Aorta (tissue), 5 donors: ENCODE data around the gene VPREB3. TPM values are rescaled to one million over a fixed set of nuclear protein-coding genes. Genes with fewer than 3 reads are reported as not detected.
A peak's percentile ranks its signal among the peaks of the same experiment; 100 is the strongest.

Experiments
- ATAC-seq: fragments of 200-7000 bp; cut with Tn5 transposase; one replicate; pipeline ENCODE4 v1.9.1; 2022; ENCODE audit warnings: moderate library complexity; ENCODE audit not compliant: low FRiP score
- DNase-seq, 2 donors: peaks; one replicate each; pipeline ENCODE4 v3.0.0-alpha.2; 2020
- H3K27ac ChIP-seq, 2 donors: one replicate each; pipeline ENCODE4 v1.5.1; 2013; ENCODE audit warnings: low read length in 2 of 2, mild to moderate bottlenecking in 2 of 2, moderate library complexity in 2 of 2, control low read depth in 1 of 2, inconsistent platforms in 1 of 2, low read depth in 1 of 2
- H3K27me3 ChIP-seq, 2 donors: one replicate each; pipeline ENCODE4 v1.6.1; 2013; ENCODE audit warnings: control low read depth in 1 of 2, low read length in 1 of 2, mild to moderate bottlenecking in 1 of 2, moderate library complexity in 1 of 2; ENCODE audit not compliant: insufficient read depth in 2 of 2, control insufficient read depth in 1 of 2
- H3K36me3 ChIP-seq, 2 donors: one replicate each; pipeline ENCODE4 v1.6.1; 2013; ENCODE audit warnings: control low read depth in 1 of 2, low read length in 1 of 2, mild to moderate bottlenecking in 1 of 2; ENCODE audit not compliant: insufficient read depth in 2 of 2, control insufficient read depth in 1 of 2
- H3K4me1 ChIP-seq, 2 donors: one replicate each; pipeline ENCODE4 v1.6.1; 2013; ENCODE audit warnings: low read length in 2 of 2, control low read depth in 1 of 2, mild to moderate bottlenecking in 1 of 2, moderate library complexity in 1 of 2; ENCODE audit not compliant: insufficient read depth in 2 of 2, control insufficient read depth in 1 of 2
- H3K4me3 ChIP-seq, 2 donors: one replicate each; pipeline ENCODE4 v1.5.1; 2013; ENCODE audit warnings: low read length in 2 of 2, control low read depth in 1 of 2, mild to moderate bottlenecking in 1 of 2
- H3K9me3 ChIP-seq: one replicate; pipeline ENCODE4 v1.6.1; 2013; ENCODE audit warnings: mild to moderate bottlenecking, low read length; ENCODE audit not compliant: control insufficient read depth
- WGBS, 2 donors: extraction: QIAGEN DNeasy Blood & Tissue Kit; methylation state at CpG; one replicate each; pipeline ENCODE4 v1.1.7; 2013; 5-methylcytosine and 5-hydroxymethylcytosine counted together
- intact Hi-C, 2 donors: fragments of 100-400 bp; cut with DNase I; formaldehyde crosslinking; loops; one replicate each; pipeline versions ENCODE4 v1.14.2 to v1.15.0; 2022
- polyA plus RNA-seq, 2 donors: library from polyadenylated mRNA; stranded (reverse); fragments of 200-250 nt; gene quantifications; one replicate each; pipeline ENCODE4 v1.2.3, GENCODE V29; 2013
- total RNA-seq, 2 donors: library from RNA; stranded (reverse); fragmentation: NEBNext Ultra II Directional; extraction: Animal tissue kit (Norgen Biotek cat#: 25700); gene quantifications; one replicate each; pipeline ENCODE4 v1.2.1, GENCODE V29; 2021
- donor health status: healthy with polysubstance abuse.
- donor health status: Bipolar disorder and iron deficiency.
- donor health status: DM: no; HTN: no; CAD: no.
- donor health status: DM: no; HTN: no; CAD: no.
- donor health status: DM: yes; HTN: yes; CAD: no.

VPREB3 gene
- total and polyA plus RNA-seq, 4 donors = 0.69 TPM; not detected in 3

DNA sequence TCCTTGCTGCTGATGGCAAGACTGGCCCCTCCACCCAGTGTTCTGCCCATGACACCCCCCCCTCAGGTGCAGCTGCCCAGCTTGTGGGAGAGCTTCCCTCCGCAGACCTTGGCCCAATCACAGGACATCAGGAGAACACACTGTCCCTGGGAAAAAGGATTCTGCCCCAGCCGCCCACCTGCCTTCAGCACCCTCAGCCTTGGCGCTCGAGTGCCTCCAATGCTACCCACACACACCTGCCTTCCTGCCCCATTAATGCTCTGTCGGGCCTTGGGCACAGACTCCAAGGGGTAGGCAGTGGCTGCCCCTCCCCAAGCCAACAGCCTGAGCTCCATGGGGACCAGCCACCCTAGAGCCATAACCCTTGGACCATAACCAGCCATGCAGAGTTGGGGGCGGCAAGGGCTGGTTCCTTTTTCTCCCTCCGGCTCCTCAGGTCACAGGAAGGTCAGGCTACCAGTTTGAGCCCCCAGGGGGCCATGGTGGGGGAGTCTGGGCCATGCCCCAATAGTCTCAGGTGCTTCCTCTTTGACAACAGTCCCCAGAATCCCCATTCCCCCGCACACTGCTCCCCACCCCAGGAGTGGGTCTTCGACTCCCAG lies 2.0 kb downstream of the VPREB3 start:
- H3K27me3 ChIP-seq = no peaks in the 10 kb centered on the region
- ATAC-seq = no peak
- H3K4me3 ChIP-seq = no peak overlapping the region
- no peak overlapping the region for H3K27ac ChIP-seq
- H3K9me3 ChIP-seq = no peaks in the 10 kb centered on the region
- intact Hi-C loops = no loop called here
- no peak for DNase-seq
- no peaks in the 10 kb centered on the region for H3K36me3 ChIP-seq
- no peaks in the 10 kb centered on the region for H3K4me1 ChIP-seq
- WGBS, 2 donors = 93 to 94% methylated on average over 9 of the region's 9 CpGs

DNA sequence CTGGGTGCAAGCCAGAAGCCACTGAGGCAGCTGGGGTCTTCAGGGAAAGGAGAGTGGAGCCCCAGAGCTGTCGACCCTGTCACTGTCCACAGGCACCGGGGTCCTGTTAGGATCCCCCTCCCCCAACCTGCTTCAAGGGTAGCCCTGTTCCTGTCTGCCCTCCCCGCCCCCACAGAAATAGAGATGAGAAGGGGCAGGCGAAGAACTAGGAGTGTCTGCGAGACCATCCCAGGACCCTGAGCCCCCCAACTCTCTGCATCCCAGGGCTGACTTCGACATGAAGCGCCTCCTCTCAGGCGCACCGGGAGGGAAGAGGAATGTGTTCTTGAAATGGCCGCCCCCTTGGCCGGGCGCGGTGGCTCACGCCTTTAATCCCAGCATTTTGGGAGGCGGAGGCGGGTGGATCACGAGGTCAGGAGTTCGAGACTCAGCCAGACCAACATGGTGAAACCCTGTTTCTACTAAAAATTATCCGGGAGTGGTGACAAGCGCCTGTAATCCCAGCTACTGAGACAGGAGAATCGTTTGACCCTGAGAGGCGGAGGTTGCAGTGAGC lies 2.7 kb downstream of the VPREB3 start:
- Histone ChIP-seq H3K27ac (peak overlapping the region in 1 of 2 donors; percentile 88), H3K36me3 (no peaks in the 10 kb centered on the region), H3K4me1 (no peaks in the 10 kb centered on the region), H3K27me3 (no peaks in the 10 kb centered on the region), H3K9me3 (no peaks in the 10 kb centered on the region), H3K4me3 (peak overlapping the region; percentile 39 to 81)
- peak; percentile 16 for ATAC-seq
- 18 to 23% methylated on average over 22 of the region's 22 CpGs for WGBS, 2 donors
- intact Hi-C loops = no loop called here
- no peak for DNase-seq

DNA sequence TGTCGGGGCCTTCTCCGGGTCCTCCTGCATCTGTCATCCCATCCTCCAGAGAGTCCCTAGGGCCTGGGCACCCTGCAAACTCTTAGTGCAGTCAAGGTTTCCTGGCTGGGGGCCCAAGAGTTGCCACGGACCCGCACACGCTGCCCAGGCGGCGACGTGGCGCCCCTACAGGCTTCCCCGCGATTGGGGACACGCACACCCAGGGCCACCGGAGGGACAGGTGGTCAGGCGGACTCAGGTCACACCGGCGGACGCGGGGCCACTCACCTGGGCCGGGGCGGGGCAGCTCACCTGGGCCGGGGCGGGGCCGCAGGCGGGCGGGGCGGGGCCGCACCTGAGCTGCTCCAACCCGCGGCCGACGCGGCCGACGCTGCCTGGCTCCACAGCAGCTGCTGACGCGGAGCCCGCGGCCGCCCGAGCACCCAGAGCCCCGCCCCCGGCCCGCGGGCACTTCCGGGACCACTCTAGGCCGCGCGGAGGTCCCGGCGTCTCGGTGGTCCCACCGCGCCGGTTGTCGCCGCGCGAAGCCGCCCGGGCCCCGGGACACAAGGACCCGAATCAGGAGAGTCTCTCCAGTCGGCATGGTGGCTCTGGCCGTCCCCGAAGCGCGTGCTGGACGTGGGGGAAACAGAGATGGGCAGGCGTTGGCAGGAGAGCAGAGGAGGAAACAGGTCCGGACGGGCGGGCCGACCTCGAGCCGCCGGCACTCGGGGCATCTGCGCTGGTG lies 3.3 kb downstream of the VPREB3 start, which contains the start of gene ZNF70:
Gene ZNF70, minus strand, starts transcription at position 399 of the 727 bp plus-strand sequence. CDS start 5,972 bp downstream, outside the sequence.
- ATAC-seq = peak; percentile 95
- Histone ChIP-seq H3K36me3 (no peaks in the 10 kb centered on the region), H3K4me3 (peak within 1 kb of the TSS; percentile 42 to 81), H3K9me3 (no peaks in the 10 kb centered on the region), H3K27ac (peak within 1 kb of the TSS; percentile 53 to 88), H3K4me1 (no peaks in the 10 kb centered on the region), H3K27me3 (no peaks in the 10 kb centered on the region)
- 0 to 1% methylated on average over 48 to 78 of the region's 78 CpGs for WGBS, 2 donors
- intact Hi-C loops = loop anchor here in 1 of 2 donors (1.0 kb wide), 1 partner anchor 35 kb away; the partner anchor contains the start of gene SMARCB1
- DNase-seq = peak; percentile 92 to 94

DNA sequence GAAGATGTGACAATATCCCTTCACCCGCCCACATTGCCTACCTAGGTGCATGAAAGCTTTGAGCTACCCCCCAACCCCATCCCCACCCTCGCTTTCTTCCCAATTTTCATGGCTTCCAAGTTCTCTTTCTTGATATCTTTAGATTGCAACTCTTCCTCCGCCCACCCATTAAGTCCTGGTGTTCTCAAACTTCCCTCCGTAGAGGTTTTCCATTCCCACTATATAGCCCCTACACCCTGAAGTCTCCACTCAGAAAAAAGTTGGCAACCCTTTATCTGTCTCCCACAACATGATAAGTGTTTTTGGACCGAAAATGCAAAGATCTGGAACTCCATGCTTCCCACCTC lies 3.9 kb downstream of the VPREB3 start:
- Histone ChIP-seq H3K27me3 (no peaks in the 10 kb centered on the region), H3K9me3 (no peaks in the 10 kb centered on the region), H3K36me3 (no peaks in the 10 kb centered on the region), H3K4me1 (no peaks in the 10 kb centered on the region), H3K27ac (peak overlapping the region; percentile 48 to 53), H3K4me3 (peak overlapping the region; percentile 42 to 81)
- DNase-seq (no peak), ATAC-seq (no peak)
- WGBS, 2 donors = 2 to 3% methylated on average over 5 of the region's 5 CpGs
- intact Hi-C loops = loop anchor here in 1 of 2 donors (1.0 kb wide), 1 partner anchor 36 kb away; the partner anchor contains the start of gene SMARCB1

DNA sequence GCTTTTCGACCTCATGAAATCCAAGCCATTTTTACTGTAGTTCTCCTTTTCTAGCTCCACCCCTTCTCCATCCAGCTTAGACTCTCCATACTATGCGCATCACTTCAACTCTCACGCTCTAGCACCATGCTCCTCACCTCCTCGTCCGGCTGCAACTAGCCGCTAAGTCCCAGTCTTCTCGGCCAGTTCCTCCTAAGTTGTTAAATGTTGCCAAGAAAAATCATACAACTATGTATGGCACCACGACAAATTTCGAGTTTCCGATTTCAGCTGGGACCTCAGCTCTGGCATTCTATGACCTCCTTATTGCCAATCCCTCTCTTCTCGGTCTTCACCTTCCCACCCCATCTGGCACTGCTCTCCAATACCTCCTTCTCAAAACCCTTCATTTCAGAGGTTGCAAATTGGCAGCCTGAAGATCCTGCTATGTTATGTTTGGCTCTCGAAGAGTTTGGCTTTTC lies 4.4 kb downstream of the VPREB3 start:
- intact Hi-C loops = loop anchor here in 1 of 2 donors (1.0 kb wide), 1 partner anchor 36 kb away; the partner anchor contains the start of gene SMARCB1
- no peaks in the 10 kb centered on the region for H3K9me3 ChIP-seq
- ATAC-seq = peak; percentile 58
- H3K4me1 ChIP-seq = no peaks in the 10 kb centered on the region
- H3K27ac ChIP-seq = peak overlapping the region; percentile 37 to 53
- H3K4me3 ChIP-seq = peak overlapping the region; percentile 42 to 81
- DNase-seq = no peak
- WGBS, 2 donors = 3 to 6% methylated on average over 12 of the region's 12 CpGs
- no peaks in the 10 kb centered on the region for H3K36me3 ChIP-seq
- H3K27me3 ChIP-seq = no peaks in the 10 kb centered on the region

DNA sequence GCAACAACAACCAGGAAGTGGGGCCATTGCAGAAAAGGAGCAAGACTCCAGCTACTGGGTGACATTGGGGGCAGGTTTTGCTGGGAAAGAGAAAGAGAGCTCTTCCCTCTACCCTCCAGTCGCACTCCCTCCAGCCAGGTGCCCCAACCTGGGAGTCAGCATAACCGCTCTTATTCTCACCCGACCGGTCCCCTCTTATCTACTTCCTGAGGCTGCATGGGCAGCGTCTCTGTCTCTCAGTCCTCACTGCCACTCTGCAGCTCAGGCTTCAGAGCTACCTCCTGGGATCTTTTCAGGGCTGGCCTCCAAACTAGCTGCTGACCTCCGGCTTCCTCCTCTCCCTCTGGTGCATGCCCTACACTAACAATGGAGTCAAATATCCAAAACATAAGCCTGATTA lies 8.4 kb downstream of the VPREB3 start:
- Histone ChIP-seq H3K4me1 (no peaks in the 10 kb centered on the region), H3K36me3 (peaks cover 0 to 2% of the 10 kb centered on the region in 2 donors), H3K27ac (no peak overlapping the region), H3K4me3 (no peak overlapping the region), H3K9me3 (no peaks in the 10 kb centered on the region), H3K27me3 (no peaks in the 10 kb centered on the region)
- intact Hi-C loops = no loop called here
- ATAC-seq (no peak), DNase-seq (no peak)
- WGBS, 2 donors = 88 to 94% methylated on average over 6 of the region's 6 CpGs

DNA sequence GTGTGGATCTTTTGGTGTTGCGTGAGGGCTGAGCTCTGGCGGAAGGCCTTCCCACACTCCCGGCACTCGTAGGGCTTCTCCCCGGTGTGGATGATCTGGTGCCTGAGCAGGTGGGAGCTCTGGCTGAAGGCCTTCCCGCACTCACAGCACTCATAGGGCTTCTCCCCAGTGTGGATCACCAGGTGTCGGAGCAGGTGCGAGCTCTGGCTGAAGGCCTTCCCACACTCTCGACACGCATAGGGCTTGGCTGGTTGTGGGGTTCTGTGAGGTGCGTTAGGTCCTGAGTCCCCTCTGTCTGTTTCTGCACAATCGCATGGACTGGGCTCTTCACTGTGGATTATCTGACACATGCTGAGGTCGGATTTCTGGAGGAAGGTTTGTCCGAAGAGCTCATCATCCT lies 9.7 kb downstream of the VPREB3 start:
- no peak overlapping the region for H3K27ac ChIP-seq
- 98% methylated on average over 14 of the region's 14 CpGs for WGBS, 2 donors
- intact Hi-C loops = no loop called here
- no peaks in the 10 kb centered on the region for H3K27me3 ChIP-seq
- H3K9me3 ChIP-seq = no peaks in the 10 kb centered on the region
- H3K4me3 ChIP-seq = no peak overlapping the region
- DNase-seq (no peak), ATAC-seq (peak; percentile 23)
- no peaks in the 10 kb centered on the region for H3K4me1 ChIP-seq
- peaks cover 0 to 2% of the 10 kb centered on the region in 2 donors for H3K36me3 ChIP-seq

DNA sequence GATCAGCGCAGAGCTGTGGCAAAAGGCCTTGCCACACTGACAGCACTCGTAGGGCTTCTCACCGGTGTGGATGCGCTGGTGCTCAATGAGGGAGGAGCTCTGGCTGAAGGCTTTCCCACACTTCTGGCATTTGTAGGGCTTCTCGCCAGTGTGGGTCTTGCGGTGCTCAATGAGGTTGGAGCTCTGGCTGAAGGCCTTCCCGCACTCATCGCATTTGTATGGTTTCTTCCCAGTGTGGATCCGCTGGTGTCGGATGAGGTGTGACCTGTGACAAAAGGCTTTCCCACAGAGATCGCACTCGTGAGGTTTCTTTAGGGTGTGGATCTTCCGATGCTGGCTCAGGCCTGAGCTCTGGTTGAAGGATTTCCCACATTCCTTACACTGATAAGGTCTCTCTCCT lies 10.2 kb downstream of the VPREB3 start:
- WGBS, 2 donors = 96 to 97% methylated on average over 13 of the region's 13 CpGs
- H3K36me3 ChIP-seq = peaks cover 0 to 2% of the 10 kb centered on the region in 2 donors

More for the DNA sequence above, 10.2 kb downstream of the VPREB3 start:
- Histone ChIP-seq H3K4me3 (no peak overlapping the region), H3K4me1 (no peaks in the 10 kb centered on the region), H3K27me3 (no peaks in the 10 kb centered on the region), H3K27ac (no peak overlapping the region), H3K9me3 (no peaks in the 10 kb centered on the region)
- DNase-seq = no peak
- intact Hi-C loops = no loop called here
- ATAC-seq = no peak
